HG02588 (cell line): ENCODE data around the gene SEC11C.

ENCODE experiments used
- ATAC-seq: cut with Tn5 transposase; IDR thresholded peaks from one replicate; pipeline ENCODE4 v1.9.1; 2021; ENCODE audit warnings: mild to moderate bottlenecking, moderate library complexity; ENCODE audit not compliant: unreplicated experiment

SEC11C gene

DNA sequence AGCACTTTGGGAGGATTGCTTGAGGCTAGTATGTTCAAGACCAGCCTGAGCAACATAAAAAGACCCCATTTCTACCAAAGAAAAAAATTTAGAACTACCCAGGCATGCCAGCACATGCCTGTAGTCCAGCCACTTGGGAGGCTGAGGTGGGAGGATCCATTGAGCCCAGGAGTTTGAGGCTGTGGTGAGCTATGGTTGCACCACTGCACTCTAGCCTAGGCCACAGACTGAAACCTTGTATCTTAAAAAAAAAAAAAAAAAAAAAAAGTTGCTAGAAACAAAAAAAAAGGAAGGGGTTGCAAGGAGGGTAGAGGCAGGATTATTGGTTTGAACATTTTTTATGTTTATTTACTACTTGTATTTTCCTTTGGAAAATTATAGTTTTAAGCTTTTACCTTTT is 4.8 kb downstream of the SEC11C start:
- no peak for ATAC-seq

GRCh38 chr18:59145055-59145454 is 5.4 kb downstream of the SEC11C start:
- ATAC-seq: no peak

DNA sequence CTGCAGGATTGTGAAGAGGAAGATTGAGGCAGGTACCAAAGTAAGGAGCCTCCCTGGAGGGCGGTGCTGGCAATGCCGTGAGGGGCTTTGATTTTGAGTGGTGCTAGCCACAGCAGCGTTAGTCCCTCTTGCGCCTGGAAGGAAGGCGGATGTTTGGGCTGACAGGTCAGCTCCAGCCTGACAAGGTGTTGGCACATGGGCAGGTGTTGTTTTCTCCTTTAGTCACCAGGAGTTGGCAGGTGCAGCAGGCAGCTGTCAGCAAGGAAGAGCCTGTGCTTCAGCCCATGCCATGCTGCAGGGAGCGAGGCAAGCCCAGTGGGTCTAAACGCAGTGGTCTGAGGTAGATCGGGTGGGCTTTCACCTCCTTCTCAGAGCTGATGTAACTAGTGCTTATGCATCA is 8.5 kb downstream of the SEC11C start:
- no peak for ATAC-seq

DNA sequence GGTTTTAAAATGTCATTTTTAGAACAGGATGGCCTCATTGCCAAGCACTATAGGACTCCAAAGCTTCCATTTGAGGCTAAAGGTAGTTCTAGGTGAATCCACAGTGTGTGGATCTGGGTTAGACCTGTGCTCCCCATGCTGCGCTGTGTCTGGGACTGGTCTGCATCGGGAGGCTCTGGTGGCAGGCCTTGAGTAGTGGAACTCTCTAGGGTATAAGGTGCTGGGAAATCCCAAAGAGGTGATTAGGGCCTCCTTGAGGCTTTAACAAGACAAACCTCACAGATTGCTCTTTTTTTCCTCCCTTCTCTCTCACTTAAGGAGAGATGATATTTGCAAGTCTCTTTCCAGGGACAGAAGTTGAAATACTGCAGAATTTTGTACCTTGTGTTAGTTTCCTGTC is 9.3 kb downstream of the SEC11C start:
- no peak for ATAC-seq

GRCh38 chr18:59149416-59149815 is 9.7 kb downstream of the SEC11C start:
- no peak for ATAC-seq

- no peak for ATAC-seq
Measured at GRCh38 chr18:59150236-59150635, 10.6 kb downstream of the SEC11C start.

GRCh38 chr18:59155153-59155552 is 15.5 kb downstream of the SEC11C start:
- ATAC-seq: no peak

DNA sequence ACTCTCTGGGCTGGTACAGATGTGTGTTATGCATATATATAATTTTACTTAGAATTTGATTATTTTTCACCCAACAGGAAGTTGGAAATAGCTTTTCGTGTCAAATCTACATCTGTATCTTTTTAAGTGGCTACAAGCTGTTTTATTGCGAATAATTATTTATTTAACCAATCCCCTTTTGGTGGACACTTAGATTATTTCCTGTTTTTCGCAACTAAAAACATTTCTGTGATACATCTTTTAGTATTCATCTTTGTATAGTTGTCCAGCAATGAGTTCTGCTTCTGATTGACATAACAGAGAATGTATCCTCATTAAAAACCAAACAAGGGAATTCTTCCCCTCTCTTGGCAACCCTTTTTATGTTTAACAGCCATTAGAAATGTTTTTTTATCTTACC is 16.6 kb downstream of the SEC11C start:
- no peak for ATAC-seq

- ATAC-seq: no peak
Measured at GRCh38 chr18:59159265-59159664, 19.6 kb downstream of the SEC11C start.

DNA sequence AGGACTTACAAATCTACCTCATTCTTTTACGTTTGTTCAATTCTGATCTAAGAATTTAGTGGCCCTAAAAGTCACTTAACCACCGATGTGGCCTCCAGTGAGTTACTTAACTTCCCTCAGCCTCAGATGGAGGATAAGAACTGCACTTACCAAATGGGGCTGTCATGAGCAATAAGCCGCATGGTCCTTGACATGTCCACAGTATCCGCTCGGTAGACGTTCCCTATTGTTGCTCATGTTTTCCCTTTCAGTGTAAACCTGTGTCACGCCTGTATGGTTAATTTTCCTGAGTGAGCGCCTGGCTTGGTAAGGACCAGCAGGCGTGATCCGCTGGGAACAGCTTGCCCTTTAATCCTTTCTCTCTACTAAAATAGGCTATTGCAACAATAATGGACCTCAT is 20.3 kb downstream of the SEC11C start:
- no peak for ATAC-seq

- no peak for ATAC-seq
Measured at GRCh38 chr18:59172664-59173249, 33.1 kb downstream of the SEC11C start.

DNA sequence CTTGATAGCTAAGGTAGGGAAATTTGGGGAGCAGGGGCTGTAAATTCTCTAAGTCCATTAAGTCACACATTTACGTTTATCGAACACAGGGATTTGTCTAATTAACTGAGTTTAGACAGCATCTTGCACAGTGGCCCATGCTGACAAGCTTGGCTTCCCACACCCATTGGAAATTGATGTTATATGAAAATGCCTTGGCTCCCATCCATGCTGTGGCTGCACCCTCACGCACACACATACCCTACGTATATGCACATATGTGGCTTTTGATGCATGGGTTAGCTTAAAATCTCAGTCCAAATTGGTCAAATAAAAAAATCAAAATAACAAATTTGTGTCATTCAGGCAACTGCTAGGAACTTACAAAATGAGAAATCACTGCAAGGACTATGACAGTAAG is 37.8 kb downstream of the SEC11C start:
- no peak for ATAC-seq

- ATAC-seq: no peak
Measured at GRCh38 chr18:59180150-59180845, 40.6 kb downstream of the SEC11C start.

GRCh38 chr18:59182673-59183072 is 43.0 kb downstream of the SEC11C start:
- ATAC-seq: no peak

DNA sequence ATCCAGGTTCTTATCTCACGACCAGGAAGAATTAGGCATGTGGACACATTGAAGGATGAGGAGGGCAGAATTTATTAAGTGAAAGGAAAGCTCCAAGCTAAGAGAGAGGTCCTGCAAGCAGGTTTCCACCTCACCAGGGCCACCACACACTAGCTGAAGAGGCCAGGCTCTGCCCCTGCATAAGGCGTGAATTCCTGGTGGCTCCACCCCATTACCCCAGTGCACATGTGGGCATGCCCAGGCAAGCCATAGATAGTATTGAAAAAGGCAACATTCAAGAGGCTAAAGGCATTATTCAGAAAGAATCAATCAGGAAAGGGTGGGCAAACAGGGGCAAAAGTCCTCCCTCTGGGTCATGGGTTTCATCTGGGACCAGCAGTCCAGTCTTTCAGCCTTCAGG is 49.3 kb downstream of the SEC11C start:
- no peak for ATAC-seq

GRCh38 chr18:59189746-59190145 is 50.1 kb downstream of the SEC11C start:
- no peak for ATAC-seq

- no peak for ATAC-seq
Measured at GRCh38 chr18:59196161-59196725, 56.6 kb downstream of the SEC11C start.

- ATAC-seq: no peak
Measured at GRCh38 chr18:59197636-59198035, 58.0 kb downstream of the SEC11C start.

DNA sequence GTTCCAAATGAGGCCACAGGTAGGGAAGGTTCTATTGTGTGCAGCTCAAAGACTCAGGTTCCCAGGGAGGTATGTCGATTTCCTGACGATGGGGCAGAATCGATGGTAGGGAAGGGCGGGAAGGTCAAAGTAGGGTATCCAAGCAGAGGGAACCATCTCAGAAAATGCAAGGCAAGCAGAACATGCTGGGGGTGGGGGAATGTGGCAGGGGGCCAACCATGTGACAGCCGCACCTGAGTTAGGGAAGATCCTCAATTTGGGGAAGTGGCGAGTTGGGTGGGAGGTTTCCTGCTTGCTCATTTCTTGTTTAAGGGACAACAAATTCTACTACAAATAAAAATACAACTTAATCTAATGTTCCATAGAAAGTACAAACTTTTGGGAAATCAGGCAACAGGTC is 58.5 kb downstream of the SEC11C start:
- no peak for ATAC-seq

DNA sequence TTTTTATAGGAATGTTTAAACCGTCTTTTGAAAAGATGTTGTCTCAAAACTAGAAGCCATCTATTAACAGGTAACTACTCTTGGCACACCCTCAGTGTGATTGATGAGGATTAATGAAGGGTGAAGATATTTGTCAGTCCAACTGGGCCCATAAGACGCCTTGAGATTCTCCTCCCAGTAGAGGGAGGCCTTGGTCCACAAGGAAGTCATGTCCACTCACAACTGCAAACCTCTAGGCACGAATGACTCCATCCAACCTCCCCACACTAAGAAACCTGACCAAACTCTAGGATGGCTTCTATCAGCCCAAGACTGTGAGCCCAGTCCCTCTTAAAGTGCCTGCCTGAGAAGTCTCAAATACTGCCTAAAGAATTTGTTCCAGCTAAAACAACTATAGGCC is 61.1 kb downstream of the SEC11C start:
- ATAC-seq: no peak

DNA sequence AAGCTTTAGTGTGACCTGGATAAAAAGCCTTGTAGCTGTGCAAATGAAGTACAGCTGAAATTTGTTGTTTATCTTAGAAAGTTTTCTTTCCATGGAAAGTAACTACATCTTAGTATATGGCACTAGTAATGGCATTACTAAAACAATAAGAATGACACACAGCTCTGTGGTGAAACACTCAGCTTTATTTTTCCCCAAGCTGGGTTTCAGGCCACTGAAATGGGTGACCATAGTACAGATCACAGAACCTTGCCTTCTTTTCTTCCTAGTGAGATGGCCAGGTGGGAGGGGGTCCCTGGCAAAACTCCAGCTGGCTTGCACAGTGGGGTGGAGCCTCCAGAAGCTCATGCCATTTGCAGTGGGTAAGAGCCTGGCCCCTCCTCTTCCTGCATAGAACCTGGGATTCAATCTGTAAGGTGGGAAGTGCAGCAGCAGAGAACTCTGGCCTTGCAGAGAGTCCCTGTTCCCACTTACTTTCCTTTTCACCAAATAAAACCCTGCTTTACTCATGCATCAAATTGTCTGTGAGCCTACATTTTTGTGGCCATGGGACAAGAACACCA is 62.7 kb downstream of the SEC11C start:
- ATAC-seq: no peak

DNA sequence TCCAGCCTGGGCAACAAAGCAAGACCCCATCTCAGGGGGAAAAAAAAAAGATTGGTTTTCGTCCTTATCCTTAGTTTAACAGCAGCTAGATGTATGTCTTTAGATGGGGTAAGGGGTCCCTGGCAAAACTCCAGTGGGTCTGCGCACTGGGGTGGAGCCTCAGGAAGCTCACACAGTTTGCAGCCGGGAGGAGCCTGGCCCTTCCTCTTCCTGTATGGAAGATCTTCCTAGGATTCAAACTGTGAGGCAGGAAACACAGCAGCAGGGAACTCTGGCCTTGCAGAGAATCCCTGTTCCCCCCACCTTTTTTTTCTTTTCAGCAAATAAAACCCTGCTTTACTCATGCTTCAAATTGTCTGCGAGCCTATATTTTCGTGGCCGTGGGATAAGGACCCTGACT is 67.8 kb downstream of the SEC11C start:
- ATAC-seq: no peak
